ENCODE data around the gene ATAD3C. TPM values are rescaled to one million over a fixed set of nuclear protein-coding genes. Genes with fewer than 3 reads are reported as not detected.
"Not testable (repeated sequence)": the region's sequence is repeated elsewhere in the genome, so short reads cannot be mapped to it uniquely, and the experiment has no call there.

Gene ATAD3C
- total RNA-seq, 1 experiment from 2014 or later: 0.05 TPM

DNA sequence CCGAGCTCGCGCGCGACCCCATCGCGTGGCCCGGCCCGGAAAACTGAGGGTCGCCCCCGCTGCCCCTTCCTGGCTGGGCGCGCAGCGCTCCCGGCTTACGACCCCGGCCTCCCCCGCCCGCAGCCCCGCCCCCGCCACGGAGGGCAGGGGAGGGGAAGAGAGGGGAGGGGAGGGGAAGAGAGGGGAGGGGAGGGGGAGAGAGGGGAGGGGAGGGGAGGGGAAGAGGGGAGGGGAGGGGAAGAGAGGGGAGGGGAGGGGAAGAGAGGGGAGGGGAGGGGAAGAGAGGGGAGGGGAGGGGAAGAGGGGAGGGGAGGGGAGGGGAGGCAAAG, 21.7 kb upstream of the ATAD3C start:
- DNase-seq (ENCODE audit: low read depth, low spot score): no peak
- in situ Hi-C loops (cut with HindIII; ENCODE audit: low pct_unique_long_range_greater_than_20kb, low sequenced_read_pairs): no loop called here

DNA sequence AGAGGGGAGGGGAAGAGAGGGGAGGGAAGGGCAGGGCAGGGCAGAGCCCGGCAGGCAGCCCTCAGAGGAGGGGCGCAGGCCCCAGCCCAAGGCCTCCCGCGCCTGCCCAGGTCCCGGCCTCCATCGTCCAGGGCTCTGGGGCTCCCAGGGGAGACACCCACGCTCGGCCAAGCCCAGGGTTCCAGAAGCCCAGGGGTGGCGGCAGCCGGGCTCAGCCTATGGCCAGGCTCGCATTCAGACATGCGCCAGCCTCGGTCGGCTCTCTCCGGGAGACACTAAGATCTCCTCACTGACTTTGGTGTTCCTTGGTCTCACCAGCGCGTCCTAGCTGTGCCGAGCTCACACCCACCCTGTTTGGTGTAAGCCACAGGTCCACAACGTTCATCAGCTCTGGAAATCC, 21.3 kb upstream of the ATAD3C start:
- in situ Hi-C loops (cut with HindIII; ENCODE audit: low pct_unique_long_range_greater_than_20kb, low sequenced_read_pairs): no loop called here
- DNase-seq (ENCODE audit: low read depth, low spot score): no peak

DNA sequence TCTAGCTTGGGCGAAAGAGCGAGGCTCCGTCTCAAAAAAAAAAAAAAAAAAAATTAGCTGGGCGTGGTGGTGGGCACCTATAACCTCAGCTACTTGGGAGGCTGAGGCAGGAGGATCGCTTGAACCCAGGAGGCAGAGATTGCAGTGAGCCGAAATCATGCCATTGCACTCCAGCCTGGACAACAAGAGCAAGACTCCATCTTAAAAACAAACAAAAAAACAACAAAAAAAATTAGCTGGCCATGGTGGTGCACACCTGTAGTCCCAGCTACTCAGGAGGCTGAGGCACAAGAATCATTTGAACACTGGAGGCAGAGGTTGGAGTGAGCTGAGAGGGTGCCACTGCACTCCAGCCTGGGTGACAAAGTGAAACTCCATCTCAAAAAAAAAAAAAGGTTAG, 20.5 kb upstream of the ATAD3C start:
- in situ Hi-C loops (cut with HindIII; ENCODE audit: low pct_unique_long_range_greater_than_20kb, low sequenced_read_pairs); DNase-seq (ENCODE audit: low read depth, low spot score): not testable (repeated sequence)

DNA sequence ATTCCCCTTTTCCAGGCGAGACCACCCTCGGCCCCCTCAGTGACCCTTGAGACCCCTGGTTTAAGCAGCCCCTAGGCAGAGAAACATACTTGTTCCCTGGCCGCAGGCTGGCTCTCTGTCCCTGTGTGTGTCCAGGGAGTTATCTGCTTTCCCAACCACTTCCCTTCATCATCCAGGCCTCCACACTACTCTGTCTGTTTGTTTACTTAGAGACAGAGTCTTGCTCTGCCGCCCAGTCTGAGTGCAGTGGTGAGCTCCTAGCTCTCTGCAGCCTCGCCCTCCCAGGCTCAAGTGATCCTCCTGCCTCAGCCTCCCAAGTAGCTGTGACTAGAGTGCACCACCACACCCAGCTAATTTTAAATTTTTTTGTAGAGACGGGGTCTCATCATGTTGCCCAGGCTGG, 19.8 kb upstream of the ATAD3C start:
- in situ Hi-C loops (cut with HindIII; ENCODE audit: low pct_unique_long_range_greater_than_20kb, low sequenced_read_pairs): no loop called here
- no peak for DNase-seq (ENCODE audit: low read depth, low spot score)

DNA sequence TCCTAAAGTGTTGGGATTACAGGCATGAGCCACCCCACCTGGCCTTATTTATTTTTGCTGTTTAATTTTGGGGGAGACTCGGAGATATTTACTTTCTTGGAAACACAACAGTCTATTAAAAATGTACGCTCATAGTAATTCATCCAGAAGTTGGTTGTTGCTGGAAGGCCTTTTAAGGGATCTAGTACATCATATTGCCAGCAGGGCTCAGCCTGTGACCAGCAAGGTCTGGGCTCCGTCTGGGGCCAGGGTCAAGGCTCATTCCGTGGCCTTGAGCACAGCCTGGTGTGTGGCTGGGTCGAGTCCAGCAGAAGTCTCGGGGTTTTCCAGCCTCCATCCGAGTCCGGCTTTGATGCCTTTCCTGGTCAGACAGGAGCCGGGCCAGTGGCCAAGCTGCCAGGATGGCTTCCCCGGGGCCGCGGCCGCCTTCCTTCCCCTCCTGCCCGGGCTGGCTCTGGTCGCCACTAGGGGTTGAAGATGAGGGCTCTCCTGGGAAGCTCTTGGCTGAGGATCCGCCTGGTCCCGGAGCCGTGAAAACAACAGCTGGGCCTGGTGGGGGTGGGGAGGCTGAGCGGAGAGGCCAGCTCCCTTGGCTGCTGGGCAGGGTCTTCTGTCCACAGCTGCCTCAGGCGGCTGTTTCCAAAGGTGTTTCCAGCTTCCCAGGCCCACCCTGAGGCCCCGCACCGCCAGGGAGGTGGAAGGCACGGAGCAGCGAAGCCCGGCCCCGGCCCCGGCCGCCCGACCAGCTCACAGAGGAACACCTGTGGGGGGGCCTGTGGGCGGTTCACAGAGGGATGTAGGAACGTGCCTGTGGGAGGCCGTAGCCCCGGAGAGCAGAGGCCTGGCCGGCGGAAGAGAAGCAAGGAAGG, 19.1 kb upstream of the ATAD3C start:
- in situ Hi-C loops (cut with HindIII; ENCODE audit: low pct_unique_long_range_greater_than_20kb, low sequenced_read_pairs): no loop called here
- DNase-seq (ENCODE audit: low read depth, low spot score): no peak

DNA sequence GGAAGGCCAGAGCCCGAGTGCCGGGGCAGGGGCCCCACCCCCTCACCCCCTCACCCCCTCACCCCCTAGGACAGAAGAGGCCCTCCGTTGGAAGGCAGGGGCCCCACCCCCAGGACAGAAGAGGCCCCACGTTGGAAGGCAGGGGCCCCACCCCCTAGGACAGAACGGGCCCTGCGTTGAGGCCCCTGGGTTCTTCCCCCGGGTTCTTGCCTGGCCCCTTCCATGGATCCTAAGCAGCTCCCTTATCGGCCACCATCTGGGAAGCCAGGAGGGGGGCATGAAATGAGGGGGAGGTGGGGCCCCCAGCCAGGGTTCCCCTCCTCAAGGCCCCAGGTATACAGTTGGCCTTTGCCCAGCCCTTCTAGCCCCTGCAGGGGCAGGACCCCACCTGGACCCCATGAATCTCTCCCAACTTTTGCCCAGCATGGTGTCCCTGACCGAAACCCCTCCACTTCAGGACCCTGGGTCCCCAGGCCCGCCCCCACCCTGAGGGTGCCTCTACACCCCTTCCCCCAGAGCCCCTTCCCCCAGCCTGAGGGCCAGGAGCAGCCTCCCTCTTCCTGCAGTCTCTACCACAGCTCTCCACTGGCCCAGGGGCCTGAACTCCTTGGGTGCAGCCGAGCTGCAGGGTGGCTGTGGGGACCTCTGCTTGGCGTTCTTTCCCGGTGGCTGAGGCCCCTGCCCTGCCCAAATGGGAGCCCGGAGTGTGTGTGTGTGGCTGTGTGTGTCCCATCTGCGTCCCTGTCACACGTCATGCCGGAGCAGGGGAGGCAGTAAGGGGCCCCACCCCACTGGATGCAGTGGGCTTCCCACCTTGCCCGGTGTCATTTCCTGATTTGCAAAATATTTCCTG, 18.3 kb upstream of the ATAD3C start:
- DNase-seq (ENCODE audit: low read depth, low spot score): no peak
- in situ Hi-C loops (cut with HindIII; ENCODE audit: low pct_unique_long_range_greater_than_20kb, low sequenced_read_pairs): no loop called here

DNA sequence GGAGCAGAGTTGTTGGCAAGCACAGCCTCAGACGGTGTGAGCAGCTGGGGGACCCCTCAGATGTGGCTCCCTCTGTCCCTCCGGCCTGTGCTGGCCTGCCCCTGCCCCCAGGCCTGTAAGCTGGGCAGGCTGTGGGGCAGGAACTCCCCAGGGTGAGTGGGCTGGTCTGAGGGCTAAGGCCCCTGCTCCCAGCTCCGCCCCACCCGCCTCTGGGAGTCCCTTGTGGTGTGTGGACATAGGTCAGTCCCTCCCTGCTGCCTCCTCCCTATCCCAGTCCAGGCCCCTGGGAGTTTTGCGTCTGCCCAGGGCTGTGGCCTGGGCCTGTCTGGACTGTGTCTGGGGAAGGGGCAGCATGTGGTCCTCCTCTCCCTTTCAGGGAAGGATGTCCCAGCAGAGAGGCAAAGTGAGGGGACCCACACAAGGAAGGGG, 17.6 kb upstream of the ATAD3C start:
- in situ Hi-C loops (cut with HindIII; ENCODE audit: low pct_unique_long_range_greater_than_20kb, low sequenced_read_pairs): no loop called here
- DNase-seq (ENCODE audit: low read depth, low spot score): no peak

DNA sequence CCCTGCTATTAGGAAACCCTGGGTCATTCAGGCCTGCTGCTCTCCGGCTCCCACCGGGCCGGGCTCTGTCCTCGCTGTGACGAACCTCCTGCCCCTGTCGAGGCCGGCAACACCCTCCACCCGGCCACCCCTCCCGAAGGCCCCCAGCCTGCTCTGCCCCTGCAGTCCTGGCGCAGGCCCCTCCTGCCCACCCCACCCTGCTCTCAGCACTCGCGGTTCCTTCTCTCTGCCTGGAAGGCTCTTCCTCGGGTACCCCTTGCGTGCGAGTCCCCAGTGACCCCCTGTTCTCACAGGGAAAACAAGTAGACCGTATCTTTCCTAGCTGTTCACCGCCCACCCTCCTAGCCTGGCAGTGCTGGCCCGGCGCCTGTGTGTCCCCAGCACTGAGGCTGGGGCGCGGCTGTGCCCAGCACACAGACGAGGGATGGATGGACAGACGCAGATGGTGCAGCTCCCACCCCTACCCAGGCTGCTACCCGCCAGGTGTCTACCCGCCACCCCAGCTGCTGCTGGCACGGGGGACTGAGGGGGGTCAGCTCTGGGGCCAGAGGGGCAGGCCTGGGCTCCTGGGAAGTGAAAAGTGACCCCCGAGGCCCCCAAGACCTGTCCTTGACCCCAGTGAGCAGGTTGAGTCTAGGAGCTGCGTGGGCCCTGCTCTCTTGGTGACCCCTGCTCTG, 17.1 kb upstream of the ATAD3C start:
- DNase-seq (ENCODE audit: low read depth, low spot score): no peak
- in situ Hi-C loops (cut with HindIII; ENCODE audit: low pct_unique_long_range_greater_than_20kb, low sequenced_read_pairs): no loop called here

DNA sequence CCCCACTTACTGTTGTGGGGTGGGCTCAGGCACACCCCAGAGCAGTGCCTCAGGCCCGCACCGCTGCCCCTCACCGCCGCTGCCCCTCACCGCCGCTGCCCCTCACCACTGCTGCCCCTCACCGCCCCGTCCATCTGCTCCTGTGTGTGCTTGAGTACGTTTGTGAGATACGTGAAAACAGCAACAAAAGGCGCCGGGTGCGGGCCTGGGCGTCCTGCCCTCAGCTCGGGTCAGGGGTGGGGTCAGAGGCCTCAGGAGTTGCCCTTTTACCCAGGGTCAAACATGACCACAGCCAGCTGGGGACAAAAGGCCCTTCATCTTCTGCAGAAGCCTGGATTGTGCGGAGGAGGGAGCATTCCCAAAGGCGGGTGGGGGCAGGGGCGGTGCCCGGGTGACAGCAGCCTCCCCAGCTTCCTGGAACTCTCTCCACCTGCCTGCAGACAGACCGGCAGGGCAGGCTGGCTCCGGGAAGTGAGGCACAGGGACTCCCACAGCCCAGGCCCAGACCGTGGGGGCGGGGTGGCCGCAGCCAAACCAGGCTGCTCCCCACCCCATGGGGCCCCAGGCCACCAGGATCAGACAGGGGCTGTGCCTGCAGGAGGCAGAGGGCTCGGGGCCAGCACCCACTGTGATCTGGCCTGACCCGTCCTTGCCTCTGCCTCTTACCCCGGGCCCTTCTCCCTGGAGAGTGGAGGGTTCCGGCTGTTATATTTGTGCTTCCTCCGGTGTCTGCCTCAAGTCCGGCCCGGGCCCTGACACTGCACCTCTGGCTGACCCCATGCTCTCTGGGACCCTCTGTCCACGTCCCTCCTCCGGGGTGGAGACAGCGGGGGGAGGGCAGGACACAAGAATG, 16.3 kb upstream of the ATAD3C start:
- DNase-seq (ENCODE audit: low read depth, low spot score): peak; percentile 43
- in situ Hi-C loops (cut with HindIII; ENCODE audit: low pct_unique_long_range_greater_than_20kb, low sequenced_read_pairs): no loop called here

DNA sequence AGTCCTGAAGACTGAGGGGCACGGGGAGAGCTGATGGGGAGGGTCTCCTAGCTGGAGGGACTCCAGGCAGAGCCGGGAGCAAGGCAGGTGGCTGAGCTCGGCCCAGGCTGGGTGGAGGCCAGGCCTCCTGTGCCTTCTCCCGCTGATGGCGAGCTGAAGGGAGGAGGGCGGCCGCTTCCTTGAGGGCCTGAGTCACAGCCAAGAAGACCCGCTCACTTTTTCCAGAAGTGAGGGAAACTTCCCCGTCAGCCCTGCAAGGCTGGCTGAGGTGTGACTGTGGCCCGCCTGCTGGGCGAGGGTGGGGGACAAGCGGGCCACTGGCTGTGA, 15.7 kb upstream of the ATAD3C start:
- in situ Hi-C loops (cut with HindIII; ENCODE audit: low pct_unique_long_range_greater_than_20kb, low sequenced_read_pairs): no loop called here
- DNase-seq (ENCODE audit: low read depth, low spot score): no peak

DNA sequence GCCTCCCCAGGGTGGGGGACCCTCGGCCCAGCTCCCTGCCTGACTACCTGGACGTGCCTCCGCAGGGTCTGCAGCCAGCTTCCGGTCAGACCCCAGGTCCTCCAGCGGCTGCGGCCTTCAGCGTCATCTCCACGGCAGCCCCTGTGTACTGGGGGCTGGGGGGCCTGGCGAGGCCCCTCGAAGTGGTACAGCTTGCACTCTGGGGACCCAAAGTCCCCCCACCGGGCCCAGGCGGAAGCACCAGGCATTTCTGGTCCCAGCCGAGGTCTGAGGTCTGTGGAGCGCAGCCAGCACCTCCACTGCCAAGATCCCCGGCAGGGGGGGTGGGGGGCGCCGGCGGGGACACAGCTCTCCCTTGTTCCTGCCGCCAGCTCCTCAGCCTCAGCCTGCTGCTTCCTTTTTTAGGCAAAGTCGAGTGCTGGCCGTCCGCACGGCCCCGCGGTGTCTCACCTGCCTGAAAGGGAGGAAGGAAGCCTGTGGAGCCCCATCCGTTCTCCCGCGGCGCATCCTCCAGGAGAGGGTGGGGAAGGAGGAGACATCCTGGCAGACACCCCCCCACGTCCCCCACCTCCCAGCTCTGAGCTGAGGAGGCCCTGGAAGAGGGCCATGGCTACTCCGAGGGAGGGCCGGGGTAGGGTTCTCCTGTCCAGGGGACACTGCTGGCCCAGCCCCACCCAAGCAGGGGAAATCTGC, 15.2 kb upstream of the ATAD3C start:
- in situ Hi-C loops (cut with HindIII; ENCODE audit: low pct_unique_long_range_greater_than_20kb, low sequenced_read_pairs): no loop called here
- DNase-seq (ENCODE audit: low read depth, low spot score): no peak

DNA sequence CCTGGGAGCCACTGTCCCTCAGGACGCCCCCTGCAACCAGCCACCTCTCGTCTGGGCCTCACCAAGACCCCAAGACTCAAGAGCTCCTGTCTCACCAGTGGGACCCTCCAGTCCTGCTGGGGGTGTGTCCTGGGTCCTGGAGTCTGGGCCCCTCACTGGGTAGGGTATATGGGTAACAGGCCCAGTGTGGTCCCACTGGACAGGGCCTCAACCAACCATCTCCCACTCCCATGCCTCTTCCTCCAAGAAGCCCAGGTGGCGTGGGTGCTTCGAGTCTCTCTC, 14.7 kb upstream of the ATAD3C start:
- in situ Hi-C loops (cut with HindIII; ENCODE audit: low pct_unique_long_range_greater_than_20kb, low sequenced_read_pairs): no loop called here

DNA sequence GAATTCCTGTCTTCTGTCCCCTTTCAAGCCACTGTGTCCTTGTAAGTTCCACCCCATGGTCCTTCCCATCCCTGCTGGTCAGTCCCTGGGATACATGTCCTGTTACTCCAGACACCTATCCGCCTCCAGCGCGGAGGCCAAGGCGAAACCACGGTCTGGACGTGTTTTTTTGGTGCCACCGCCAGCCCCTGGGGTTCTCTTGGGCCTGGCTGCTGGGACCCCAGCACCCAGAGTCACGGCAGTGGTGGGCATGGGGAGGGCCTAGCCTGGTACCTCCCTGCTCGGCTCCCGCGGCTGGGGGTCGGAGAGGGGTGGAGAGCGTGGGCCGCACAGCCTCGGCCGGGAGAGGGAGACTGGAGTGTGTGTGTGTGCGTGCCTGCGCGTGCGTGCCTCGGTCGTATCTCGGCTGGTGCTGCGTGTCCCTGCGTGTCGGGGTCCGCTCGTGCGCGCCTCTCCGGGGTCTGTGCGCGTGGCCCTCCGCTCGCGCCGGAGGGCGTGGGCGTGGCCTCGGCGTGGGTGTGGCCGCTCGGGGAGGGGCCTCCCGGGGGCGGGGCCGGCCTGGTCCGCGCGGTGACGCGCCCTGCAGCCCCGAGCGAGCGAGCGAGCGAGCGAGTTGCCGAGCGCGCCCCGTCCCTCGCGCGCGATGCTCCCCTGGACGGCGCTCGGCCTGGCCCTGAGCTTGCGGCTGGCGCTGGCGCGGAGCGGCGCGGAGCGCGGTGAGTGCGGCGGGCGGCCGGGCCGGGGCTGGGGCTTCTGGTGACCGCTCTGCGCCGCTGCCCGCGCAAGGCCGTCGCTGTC, 14.2 kb upstream of the ATAD3C start, which contains the start of gene VWA1:
Gene VWA1, plus strand, starts transcription at position 585 of the 798 bp plus-strand sequence. Its CDS starts 59 bp downstream, at position 644.
- peak; percentile 32 for DNase-seq (ENCODE audit: low read depth, low spot score)
- in situ Hi-C loops (cut with HindIII; ENCODE audit: low pct_unique_long_range_greater_than_20kb, low sequenced_read_pairs): no loop called here

More for the DNA sequence above, 14.7 kb upstream of the ATAD3C start:
- no peak for DNase-seq (ENCODE audit: low read depth, low spot score)

DNA sequence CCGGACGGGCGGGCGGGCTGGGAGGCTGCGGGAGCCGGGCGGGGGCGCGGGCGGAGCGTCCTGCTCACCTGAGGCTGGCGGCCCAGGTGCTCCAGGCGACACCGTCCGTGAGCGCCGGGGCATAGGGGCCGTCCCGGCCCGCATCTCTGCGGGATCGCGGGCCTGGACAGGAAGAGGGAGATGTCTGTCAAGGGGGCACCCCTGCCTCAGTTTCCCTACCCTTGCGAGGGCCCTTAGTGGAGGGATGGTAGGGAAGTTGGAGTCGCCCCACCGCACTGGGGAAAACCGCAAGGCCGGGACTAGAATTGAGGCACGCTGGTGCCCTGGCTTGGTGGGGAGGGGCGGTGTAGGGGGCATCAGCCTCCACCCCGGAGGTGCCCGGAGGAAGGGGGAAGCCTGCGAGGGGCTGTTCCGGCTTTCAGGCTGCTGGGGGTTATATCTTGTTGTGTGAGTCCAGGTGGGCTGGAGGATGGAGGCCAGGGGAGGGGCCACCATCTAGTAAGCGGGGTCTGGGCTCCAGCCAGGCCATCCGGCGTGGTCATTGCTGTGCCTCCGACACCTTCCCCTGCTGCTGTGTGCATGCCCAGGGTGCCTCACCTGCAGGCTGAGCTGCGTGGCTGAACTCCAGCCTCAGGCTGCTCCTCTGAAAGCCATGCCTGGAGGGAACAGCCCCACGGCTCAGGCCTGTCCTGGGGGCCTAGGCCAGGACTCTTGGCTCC, 13.4 kb upstream of the ATAD3C start:
- in situ Hi-C loops (cut with HindIII; ENCODE audit: low pct_unique_long_range_greater_than_20kb, low sequenced_read_pairs): no loop called here
- DNase-seq (ENCODE audit: low read depth, low spot score): no peak

DNA sequence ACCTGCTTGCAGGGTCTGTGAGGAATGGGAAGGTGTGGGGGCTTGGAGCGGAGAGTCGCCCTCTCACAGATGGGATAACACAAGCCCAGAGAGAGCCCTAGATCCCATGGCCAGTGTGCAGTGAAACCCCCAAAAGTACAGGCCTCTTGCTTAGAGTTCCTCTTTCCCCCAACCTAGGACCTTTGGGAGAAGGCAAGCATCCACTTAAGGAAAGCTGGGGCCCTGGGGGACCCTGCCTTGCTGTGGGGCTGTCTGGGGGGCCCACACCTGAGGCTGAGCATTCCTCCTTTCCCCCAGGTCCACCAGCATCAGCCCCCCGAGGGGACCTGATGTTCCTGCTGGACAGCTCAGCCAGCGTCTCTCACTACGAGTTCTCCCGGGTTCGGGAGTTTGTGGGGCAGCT, 12.9 kb upstream of the ATAD3C start:
- in situ Hi-C loops (cut with HindIII; ENCODE audit: low pct_unique_long_range_greater_than_20kb, low sequenced_read_pairs): no loop called here
- DNase-seq (ENCODE audit: low read depth, low spot score): no peak

Data from SK-MEL-5 (cell line).